Transverse colon (tissue), 4 donors: ENCODE results near the gene RGS6. TPM values are rescaled to one million over a fixed set of nuclear protein-coding genes. Genes with fewer than 3 reads are reported as not detected.

Experiments used
- DNase-seq: peaks from one replicate; pipeline ENCODE4 v3.0.0-alpha.2; 2019
- H3K27ac ChIP-seq, 4 donors: fragments of 200-600 bp; sonication (generic); 2 replicates each; pipeline ENCODE4 v1.5.1; 2016 to 2018; ENCODE audit warnings: inconsistent platforms in 4 of 4
- H3K27me3 ChIP-seq: fragments of 200-600 bp; sonication (generic); 2 replicates; pipeline ENCODE4 v1.5.1; 2017; ENCODE audit warnings: inconsistent platforms
- H3K36me3 ChIP-seq, 4 donors: fragments of 200-600 bp; sonication (generic); 2 replicates each; pipeline ENCODE4 v1.5.1; 2017 to 2019; ENCODE audit warnings: inconsistent platforms in 4 of 4
- H3K4me1 ChIP-seq, 4 donors: fragments of 200-600 bp; sonication (generic); 2 replicates each; pipeline ENCODE4 v1.5.1; 2017 to 2020; ENCODE audit warnings: inconsistent platforms in 4 of 4
- H3K4me3 ChIP-seq, 4 donors: fragments of 200-600 bp; sonication (generic); 1 replicate in 1 of 4; 2 replicates in 3 of 4; pipeline versions ENCODE4 v1.5.1 to v1.6.1; 2017 to 2019; ENCODE audit warnings: inconsistent platforms in 4 of 4
- H3K9me3 ChIP-seq, 2 donors: fragments of 200-600 bp; sonication (generic); 2 replicates each; pipeline ENCODE4 v1.5.1; 2017 to 2019; ENCODE audit warnings: inconsistent platforms in 2 of 2
- CTCF ChIP-seq, 5 experiments: fragments of 200-600 bp in 3 of 5; fragments of 450-650 bp in 2 of 5; sonication (generic) in 3 of 5; IDR thresholded peaks; 1 replicate in 2 of 5; 2 replicates in 3 of 5; pipeline ENCODE4 v1.5.1; 2016 to 2017; ENCODE audit warnings: antibody characterized with exemption in 5 of 5, inconsistent platforms in 3 of 5, mild to moderate bottlenecking in 2 of 5, moderate library complexity in 1 of 5
- EP300 ChIP-seq: sonication (generic); formaldehyde crosslinking; IDR thresholded peaks from one replicate; pipeline ENCODE4 v1.6.1; 2017; ENCODE audit warnings: antibody characterized with exemption, low read depth
- POLR2A ChIP-seq: fragments of 450-650 bp; IDR thresholded peaks from one replicate; pipeline ENCODE4 v1.6.1; 2016; ENCODE audit warnings: antibody characterized with exemption, mild to moderate bottlenecking, moderate library complexity
- POLR2AphosphoS5 ChIP-seq, 3 donors: sonication (generic); formaldehyde crosslinking; IDR thresholded peaks; one replicate each; pipeline ENCODE4 v1.6.1; 2016; ENCODE audit warnings: antibody characterized with exemption in 3 of 3
- WGBS, 2 donors: methylation state at CpG; one replicate each; pipeline ENCODE4 v1.1.5; 2018; ENCODE audit warnings: low coverage in 1 of 2; 5-methylcytosine and 5-hydroxymethylcytosine counted together
- in situ Hi-C, 4 donors: fragments of 200-750 bp; cut with MboI; loops; one replicate each; pipeline versions ENCODE4 v1.15.0 to v1.15.1; 2017; ENCODE audit warnings: low sequenced_read_pairs in 3 of 4, low pct_ligation_motif_present in 1 of 4, low pct_unique_long_range_greater_than_20kb in 1 of 4
- intact Hi-C: fragments of 100-400 bp; cut with DNase I; formaldehyde crosslinking; loops from one replicate; pipeline ENCODE4 v1.15.1; 2023; ENCODE audit warnings: low total_unique reads
- total RNA-seq, 4 donors: library from RNA; depleted of rRNA; stranded (reverse); fragments of >200 nt; gene quantifications; one replicate each; pipeline ENCODE4 v1.1.0, GENCODE V29; 2016

RGS6 gene
- total RNA-seq, 4 donors from 2014 or later: 0.41 to 0.48 TPM; not detected in 2

- Histone ChIP-seq H3K36me3 (no peaks in the 10 kb centered on the region), H3K4me1 (no peaks in the 10 kb centered on the region)
- intact Hi-C loops: no loop called here
These were observed 113.0 kb downstream of the RGS6 start for GRCh38 chr14:72045271-72045670.

GRCh38 chr14:72045885-72046284, 113.7 kb downstream of the RGS6 start:
- in situ Hi-C loops: loop anchor here in 1 of 4 donors (25.0 kb wide), 1 partner anchor 366 kb away; no protein-coding TSS in a partner anchor
- H3K27ac ChIP-seq: no peak overlapping the region
- no peaks in the 10 kb centered on the region for H3K9me3 ChIP-seq
- intact Hi-C loops: no loop called here
- H3K4me3 ChIP-seq: no peak overlapping the region
- no peaks in the 10 kb centered on the region for H3K36me3 ChIP-seq
- WGBS, 2 donors: 67 to 86% methylated on average over 3 to 7 of the region's 7 CpGs
- DNase-seq: no peak
- H3K27me3 ChIP-seq: no peaks in the 10 kb centered on the region
- TF ChIP-seq CTCF (IDR thresholded peaks at IDR 0.05): no peak
- H3K4me1 ChIP-seq: no peaks in the 10 kb centered on the region

More at GRCh38 chr14:72045271-72045670, 113.0 kb downstream of the RGS6 start:
- Histone ChIP-seq H3K27me3 (no peaks in the 10 kb centered on the region), H3K27ac (no peak overlapping the region), H3K9me3 (no peaks in the 10 kb centered on the region), H3K4me3 (no peak overlapping the region)
- DNase-seq: no peak
- WGBS, 2 donors: 88 to 100% methylated on average over 1 to 2 of the region's 2 CpGs
- in situ Hi-C loops: loop anchor here in 1 of 4 donors (25.0 kb wide), 1 partner anchor 367 kb away; no protein-coding TSS in a partner anchor
- no peak for TF ChIP-seq EP300
- no peak for TF ChIP-seq POLR2AphosphoS5 (IDR thresholded peaks at IDR 0.05)
- TF ChIP-seq POLR2A: no peak
- no peak for TF ChIP-seq CTCF (IDR thresholded peaks at IDR 0.05)

- in situ Hi-C loops (loop anchor here in 1 of 4 donors (25.0 kb wide), 1 partner anchor 363 kb away; no protein-coding TSS in a partner anchor), intact Hi-C loops (no loop called here)
- Histone ChIP-seq H3K36me3 (no peaks in the 10 kb centered on the region), H3K4me3 (no peak overlapping the region), H3K27me3 (no peaks in the 10 kb centered on the region), H3K4me1 (no peaks in the 10 kb centered on the region), H3K27ac (no peak overlapping the region), H3K9me3 (no peaks in the 10 kb centered on the region)
- TF ChIP-seq POLR2A (no peak), EP300 (no peak), CTCF (IDR thresholded peaks at IDR 0.05) (no peak)
- 52 to 56% methylated on average over 1 of the region's 1 CpG for WGBS, 2 donors
- DNase-seq: no peak
These were observed 117.2 kb downstream of the RGS6 start for GRCh38 chr14:72049462-72049861.

- Histone ChIP-seq H3K27ac (no peak overlapping the region), H3K4me3 (no peak overlapping the region), H3K4me1 (no peaks in the 10 kb centered on the region), H3K36me3 (no peaks in the 10 kb centered on the region), H3K27me3 (no peaks in the 10 kb centered on the region), H3K9me3 (no peaks in the 10 kb centered on the region)
- no peak for DNase-seq
- intact Hi-C loops (no loop called here), in situ Hi-C loops (no loop called here)
- WGBS, 2 donors: 17 to 74% methylated on average over 1 to 2 of the region's 2 CpGs
- TF ChIP-seq EP300: no peak
- no peak for TF ChIP-seq CTCF (IDR thresholded peaks at IDR 0.05)
- no peak for TF ChIP-seq POLR2A
- no peak for TF ChIP-seq POLR2AphosphoS5 (IDR thresholded peaks at IDR 0.05)
These were observed 120.1 kb downstream of the RGS6 start for GRCh38 chr14:72052356-72052755.
